Measurements from ENCODE around the gene TGFB3. TPM values are rescaled to one million over a fixed set of nuclear protein-coding genes. Genes with fewer than 3 reads are reported as not detected.

The TGFB3 gene
- total and polyA plus RNA-seq, 9 of the 15 experiments (the other 6 are each of a cell fraction or from before 2014, with no cell fraction given) = 0.39 to 2.0 (median 1.0) TPM

DNA sequence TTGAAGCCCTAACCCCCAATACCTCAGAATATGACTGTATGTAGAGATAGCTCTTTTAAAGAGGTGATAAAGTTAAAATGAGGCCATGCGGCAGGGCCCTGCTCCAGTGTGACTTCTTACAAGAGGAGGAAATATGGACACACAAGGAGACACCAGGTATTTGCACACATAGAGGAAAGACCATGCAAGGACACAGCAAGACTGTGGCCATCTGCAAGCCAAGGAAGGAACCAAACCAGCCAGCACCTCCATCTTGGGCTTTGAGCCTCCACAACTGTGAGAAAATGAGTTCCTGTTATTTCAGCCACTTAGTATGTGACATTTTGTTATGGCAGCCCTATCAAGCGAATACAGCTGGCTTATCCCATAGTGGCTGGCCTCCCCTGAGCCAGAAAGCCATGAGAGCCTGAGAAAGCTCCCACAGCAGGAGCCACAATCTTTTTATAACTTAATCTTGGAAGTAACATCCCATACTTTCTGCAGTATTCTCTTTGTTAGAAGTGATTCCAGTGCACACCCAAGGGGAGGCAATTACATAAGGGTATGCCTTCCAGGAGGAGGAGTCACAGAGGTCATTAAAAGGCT lies 48.0 kb downstream of the TGFB3 start:
- Histone ChIP-seq H3K9me3 (replicated peaks; ENCODE audit: control insufficient read depth, insufficient read depth, low read depth, low read length) (no peaks in the 10 kb centered on the region), H2AFZ (ENCODE audit: low read depth, low read length) (peak overlapping the region; percentile 87), H3K4me3 (no peak overlapping the region), H3K36me3 (ENCODE audit: control insufficient read depth, insufficient read depth, low read length) (no peaks in the 10 kb centered on the region; the same call in 2 of the 3 replicates), H4K20me1 (replicated peaks; ENCODE audit: control insufficient read depth, insufficient read depth, low read length) (no peaks in the 10 kb centered on the region), H3K9ac (ENCODE audit: insufficient read depth in 1 of 2, low read depth in 2 of 2, low read length in 2 of 2) (peak overlapping the region; percentile 42 to 62; a peak in 3 of 4 replicates), H3K4me1 (replicated peaks in 1 of 2; ENCODE audit: control insufficient read depth in 2 of 2, insufficient read depth in 2 of 2, low read length in 2 of 2) (peaks cover 11 to 38% of the 10 kb centered on the region in 2 experiments; a peak in 4 of 5 replicates), H3K9me1 (ENCODE audit: control insufficient read depth, insufficient read depth, low read length) (no peaks in the 10 kb centered on the region), H3K27me3 (ENCODE audit: control insufficient read depth in 2 of 2, insufficient read depth in 2 of 2, low read length in 2 of 2) (no peaks in the 10 kb centered on the region), H3K4me2 (ENCODE audit: insufficient read depth, low read length) (peak overlapping the region; percentile 53), H3K27ac (ENCODE audit: extremely low read depth, low read depth, low read length) (peak overlapping the region; percentile 88), H3K79me2 (ENCODE audit: control insufficient read depth, insufficient read depth, low read length) (no peaks in the 10 kb centered on the region)
- WGBS (ENCODE audit: insufficient coverage, low coverage, missing lambda C conversion rate) = 20% methylated on average over 2 of the region's 2 CpGs
- POLR2A ChIA-PET = interaction anchor here (0.5 kb wide), 1 partner anchor 122 kb away, joined by 3 read pairs; no protein-coding TSS in a partner anchor
- ATAC-seq = peak; percentile 71
- CTCF ChIA-PET (ENCODE audit: low intra/inter-chr PET ratio) = no interaction called here
- FAIRE-seq = peak; percentile 11
- in situ Hi-C loops (cut with MboI) (no loop called here), intact Hi-C loops (cut with micrococcal nuclease) (no loop called here)
- no TSS peak for BruUV-seq (replicated peaks)
- peak in 3 of 4 experiments; percentile 22 to 45 (median 31) for DNase-seq (ENCODE audit: extremely low read depth in 1 of 4, low spot score in 3 of 4)
- TF ChIP-seq EP400 (IDR thresholded peaks at IDR 0.05) = no peak
- TF ChIP-seq ZNF668 (CRISPR knock-in tag; IDR thresholded peaks at IDR 0.05) = 0 out of 2 replicates have a peak, but pooled peaks have one; percentile 42
- TF ChIP-seq, protein P1, sequence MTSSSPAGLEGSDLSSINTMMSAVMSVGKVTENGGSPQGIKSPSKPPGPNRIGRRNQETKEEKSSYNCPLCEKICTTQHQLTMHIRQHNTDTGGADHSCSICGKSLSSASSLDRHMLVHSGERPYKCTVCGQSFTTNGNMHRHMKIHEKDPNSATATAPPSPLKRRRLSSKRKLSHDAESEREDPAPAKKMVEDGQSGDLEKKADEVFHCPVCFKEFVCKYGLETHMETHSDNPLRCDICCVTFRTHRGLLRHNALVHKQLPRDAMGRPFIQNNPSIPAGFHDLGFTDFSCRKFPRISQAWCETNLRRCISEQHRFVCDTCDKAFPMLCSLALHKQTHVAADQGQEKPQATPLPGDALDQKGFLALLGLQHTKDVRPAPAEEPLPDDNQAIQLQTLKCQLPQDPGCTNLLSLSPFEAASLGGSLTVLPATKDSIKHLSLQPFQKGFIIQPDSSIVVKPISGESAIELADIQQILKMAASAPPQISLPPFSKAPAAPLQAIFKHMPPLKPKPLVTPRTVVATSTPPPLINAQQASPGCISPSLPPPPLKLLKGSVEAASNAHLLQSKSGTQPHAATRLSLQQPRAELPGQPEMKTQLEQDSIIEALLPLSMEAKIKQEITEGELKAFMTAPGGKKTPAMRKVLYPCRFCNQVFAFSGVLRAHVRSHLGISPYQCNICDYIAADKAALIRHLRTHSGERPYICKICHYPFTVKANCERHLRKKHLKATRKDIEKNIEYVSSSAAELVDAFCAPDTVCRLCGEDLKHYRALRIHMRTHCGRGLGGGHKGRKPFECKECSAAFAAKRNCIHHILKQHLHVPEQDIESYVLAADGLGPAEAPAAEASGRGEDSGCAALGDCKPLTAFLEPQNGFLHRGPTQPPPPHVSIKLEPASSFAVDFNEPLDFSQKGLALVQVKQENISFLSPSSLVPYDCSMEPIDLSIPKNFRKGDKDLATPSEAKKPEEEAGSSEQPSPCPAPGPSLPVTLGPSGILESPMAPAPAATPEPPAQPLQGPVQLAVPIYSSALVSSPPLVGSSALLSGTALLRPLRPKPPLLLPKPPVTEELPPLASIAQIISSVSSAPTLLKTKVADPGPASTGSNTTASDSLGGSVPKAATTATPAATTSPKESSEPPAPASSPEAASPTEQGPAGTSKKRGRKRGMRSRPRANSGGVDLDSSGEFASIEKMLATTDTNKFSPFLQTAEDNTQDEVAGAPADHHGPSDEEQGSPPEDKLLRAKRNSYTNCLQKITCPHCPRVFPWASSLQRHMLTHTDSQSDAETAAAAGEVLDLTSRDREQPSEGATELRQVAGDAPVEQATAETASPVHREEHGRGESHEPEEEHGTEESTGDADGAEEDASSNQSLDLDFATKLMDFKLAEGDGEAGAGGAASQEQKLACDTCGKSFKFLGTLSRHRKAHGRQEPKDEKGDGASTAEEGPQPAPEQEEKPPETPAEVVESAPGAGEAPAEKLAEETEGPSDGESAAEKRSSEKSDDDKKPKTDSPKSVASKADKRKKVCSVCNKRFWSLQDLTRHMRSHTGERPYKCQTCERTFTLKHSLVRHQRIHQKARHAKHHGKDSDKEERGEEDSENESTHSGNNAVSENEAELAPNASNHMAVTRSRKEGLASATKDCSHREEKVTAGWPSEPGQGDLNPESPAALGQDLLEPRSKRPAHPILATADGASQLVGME (CRISPR knock-in tag; IDR thresholded peaks at IDR 0.05) = no peak
- TF ChIP-seq CBFA2T2 (conservative IDR thresholded peaks at IDR 0.05) = 0 out of 2 replicates have a peak, but pooled peaks have one; percentile 5
- peak; percentile 78; the same call in 1 of the 2 replicates for TF ChIP-seq ZBTB17 (CRISPR knock-in tag; IDR thresholded peaks at IDR 0.05)
- TF ChIP-seq ZNF41 (CRISPR knock-in tag; conservative IDR thresholded peaks at IDR 0.05) = 0 out of 2 replicates have a peak, but pooled peaks have one; percentile 13
- TF ChIP-seq, protein P2, sequence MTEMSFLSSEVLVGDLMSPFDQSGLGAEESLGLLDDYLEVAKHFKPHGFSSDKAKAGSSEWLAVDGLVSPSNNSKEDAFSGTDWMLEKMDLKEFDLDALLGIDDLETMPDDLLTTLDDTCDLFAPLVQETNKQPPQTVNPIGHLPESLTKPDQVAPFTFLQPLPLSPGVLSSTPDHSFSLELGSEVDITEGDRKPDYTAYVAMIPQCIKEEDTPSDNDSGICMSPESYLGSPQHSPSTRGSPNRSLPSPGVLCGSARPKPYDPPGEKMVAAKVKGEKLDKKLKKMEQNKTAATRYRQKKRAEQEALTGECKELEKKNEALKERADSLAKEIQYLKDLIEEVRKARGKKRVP (CRISPR knock-in tag; IDR thresholded peaks at IDR 0.05) = peak; percentile 59; the same call in 1 of the 2 replicates
- TF ChIP-seq CXXC5 (CRISPR knock-in tag; IDR thresholded peaks at IDR 0.05) = peak; percentile 61
- TF ChIP-seq, protein P3, sequence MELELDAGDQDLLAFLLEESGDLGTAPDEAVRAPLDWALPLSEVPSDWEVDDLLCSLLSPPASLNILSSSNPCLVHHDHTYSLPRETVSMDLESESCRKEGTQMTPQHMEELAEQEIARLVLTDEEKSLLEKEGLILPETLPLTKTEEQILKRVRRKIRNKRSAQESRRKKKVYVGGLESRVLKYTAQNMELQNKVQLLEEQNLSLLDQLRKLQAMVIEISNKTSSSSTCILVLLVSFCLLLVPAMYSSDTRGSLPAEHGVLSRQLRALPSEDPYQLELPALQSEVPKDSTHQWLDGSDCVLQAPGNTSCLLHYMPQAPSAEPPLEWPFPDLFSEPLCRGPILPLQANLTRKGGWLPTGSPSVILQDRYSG (tag; conservative IDR thresholded peaks at IDR 0.05; ENCODE audit: low read depth) = peak; percentile 80
- TF ChIP-seq ZNF785 (CRISPR knock-in tag; IDR thresholded peaks at IDR 0.05) = no peak
- no peak for TF ChIP-seq ATF1 (CRISPR knock-in tag; IDR thresholded peaks at IDR 0.05)
- TF ChIP-seq ATF1 (tag; IDR thresholded peaks at IDR 0.05) = no peak
- no peak for TF ChIP-seq KLF1 (tag; IDR thresholded peaks at IDR 0.05)
- TF ChIP-seq PTRF (tag; IDR thresholded peaks at IDR 0.05) = peak; percentile 71; the same call in 1 of the 2 replicates
- no peak for TF ChIP-seq ZNF551 (CRISPR knock-in tag; IDR thresholded peaks at IDR 0.05)
- TF ChIP-seq ZNF644 (tag; IDR thresholded peaks at IDR 0.05; ENCODE audit: low read depth) = 0 out of 2 replicates have a peak, but pooled peaks have one; percentile 47

Data from K562 (cell line).